Activated naive CD8-positive, alpha-beta T cell treated with anti-CD3 and anti-CD28 coated beads for 36 hours (primary cell): ENCODE results near the gene SLC29A2. TPM values are rescaled to one million over a fixed set of nuclear protein-coding genes. Genes with fewer than 3 reads are reported as not detected.
A peak's percentile ranks its signal among the peaks of the same experiment; 100 is the strongest.

Source experiments
- DNase-seq: peaks from one replicate; pipeline ENCODE4 v3.0.0; 2021
- H3K27ac Mint-ChIP-seq: one replicate; pipeline ENCODE4 v1.8.0; 2022; ENCODE audit warnings: mild to moderate bottlenecking, moderate library complexity, mixed read lengths
- H3K27me3 Mint-ChIP-seq: one replicate; pipeline ENCODE4 v1.8.0; 2022; ENCODE audit warnings: mild to moderate bottlenecking, mixed read lengths
- H3K36me3 Mint-ChIP-seq: one replicate; pipeline ENCODE4 v1.8.0; 2021; ENCODE audit warnings: mild to moderate bottlenecking, mixed read lengths
- H3K4me1 Mint-ChIP-seq: one replicate; pipeline ENCODE4 v1.8.0; 2021; ENCODE audit warnings: mixed read lengths
- H3K4me3 Mint-ChIP-seq: one replicate; pipeline ENCODE4 v1.8.0; 2022; ENCODE audit warnings: mild to moderate bottlenecking, moderate library complexity, mixed read lengths
- H3K9me3 Mint-ChIP-seq: one replicate; pipeline ENCODE4 v1.8.0; 2022; ENCODE audit warnings: mixed read lengths
- total RNA-seq, 2 experiments: library from RNA; stranded (reverse); gene quantifications; one replicate each; pipeline ENCODE4 v1.2.3, GENCODE V29; 2021

SLC29A2 gene, protein sequence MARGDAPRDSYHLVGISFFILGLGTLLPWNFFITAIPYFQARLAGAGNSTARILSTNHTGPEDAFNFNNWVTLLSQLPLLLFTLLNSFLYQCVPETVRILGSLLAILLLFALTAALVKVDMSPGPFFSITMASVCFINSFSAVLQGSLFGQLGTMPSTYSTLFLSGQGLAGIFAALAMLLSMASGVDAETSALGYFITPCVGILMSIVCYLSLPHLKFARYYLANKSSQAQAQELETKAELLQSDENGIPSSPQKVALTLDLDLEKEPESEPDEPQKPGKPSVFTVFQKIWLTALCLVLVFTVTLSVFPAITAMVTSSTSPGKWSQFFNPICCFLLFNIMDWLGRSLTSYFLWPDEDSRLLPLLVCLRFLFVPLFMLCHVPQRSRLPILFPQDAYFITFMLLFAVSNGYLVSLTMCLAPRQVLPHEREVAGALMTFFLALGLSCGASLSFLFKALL
- 1 to 10 TPM; 8.1 to 9.0 TPM for total RNA-seq

DNA sequence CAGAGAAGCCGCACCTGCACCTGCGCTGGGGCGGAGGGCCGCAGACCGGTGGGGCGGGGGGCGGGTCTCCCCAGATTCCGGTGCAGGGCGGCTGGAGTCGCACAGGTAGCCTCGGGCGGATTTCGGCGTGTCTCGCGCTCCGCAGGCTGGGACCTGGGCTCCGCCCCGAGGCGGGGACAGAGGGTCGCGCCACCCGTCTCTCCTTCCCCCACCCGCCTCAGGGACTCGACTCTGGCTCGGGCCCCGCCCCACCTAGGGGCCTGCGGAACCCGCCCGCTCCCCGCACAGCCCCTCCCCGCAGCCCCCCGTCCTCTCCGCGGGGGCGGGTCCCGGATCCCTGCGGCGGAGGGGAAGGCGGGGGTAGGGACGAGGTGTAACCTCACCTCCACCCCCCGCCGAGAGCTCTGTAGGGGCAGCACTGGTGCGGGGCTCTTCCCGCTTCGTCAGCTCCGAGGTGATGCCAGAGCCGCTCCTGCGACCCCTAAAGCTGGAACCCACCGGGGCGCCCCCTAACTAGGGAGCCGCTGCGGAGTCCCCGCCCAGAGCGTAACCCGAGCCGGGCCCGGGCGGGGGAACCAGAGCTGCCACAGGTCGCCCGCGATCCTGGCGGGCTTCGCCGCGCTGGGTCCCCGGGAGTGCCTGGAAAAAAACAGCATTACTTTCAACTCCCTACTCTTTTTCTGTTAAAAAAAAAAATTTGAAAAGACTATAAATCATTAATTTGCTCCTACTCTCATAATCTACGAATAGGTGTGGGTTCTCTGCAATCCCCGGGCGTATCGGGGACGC lies at the start of gene SLC29A2:
SLC29A2 (minus strand) TSS at position 134 of the 789 bp plus-strand sequence. CDS start 169 bp downstream, outside the sequence.
- Mint-ChIP-seq H3K27ac (peak within 1 kb of the TSS; percentile 88), H3K9me3 (no peaks in the 10 kb centered on the region), H3K36me3 (peaks cover 4% of the 10 kb centered on the region), H3K4me1 (peaks cover 16% of the 10 kb centered on the region), H3K4me3 (peak within 1 kb of the TSS; percentile 86), H3K27me3 (no peaks in the 10 kb centered on the region)
- DNase-seq, result peak; percentile 89

DNA sequence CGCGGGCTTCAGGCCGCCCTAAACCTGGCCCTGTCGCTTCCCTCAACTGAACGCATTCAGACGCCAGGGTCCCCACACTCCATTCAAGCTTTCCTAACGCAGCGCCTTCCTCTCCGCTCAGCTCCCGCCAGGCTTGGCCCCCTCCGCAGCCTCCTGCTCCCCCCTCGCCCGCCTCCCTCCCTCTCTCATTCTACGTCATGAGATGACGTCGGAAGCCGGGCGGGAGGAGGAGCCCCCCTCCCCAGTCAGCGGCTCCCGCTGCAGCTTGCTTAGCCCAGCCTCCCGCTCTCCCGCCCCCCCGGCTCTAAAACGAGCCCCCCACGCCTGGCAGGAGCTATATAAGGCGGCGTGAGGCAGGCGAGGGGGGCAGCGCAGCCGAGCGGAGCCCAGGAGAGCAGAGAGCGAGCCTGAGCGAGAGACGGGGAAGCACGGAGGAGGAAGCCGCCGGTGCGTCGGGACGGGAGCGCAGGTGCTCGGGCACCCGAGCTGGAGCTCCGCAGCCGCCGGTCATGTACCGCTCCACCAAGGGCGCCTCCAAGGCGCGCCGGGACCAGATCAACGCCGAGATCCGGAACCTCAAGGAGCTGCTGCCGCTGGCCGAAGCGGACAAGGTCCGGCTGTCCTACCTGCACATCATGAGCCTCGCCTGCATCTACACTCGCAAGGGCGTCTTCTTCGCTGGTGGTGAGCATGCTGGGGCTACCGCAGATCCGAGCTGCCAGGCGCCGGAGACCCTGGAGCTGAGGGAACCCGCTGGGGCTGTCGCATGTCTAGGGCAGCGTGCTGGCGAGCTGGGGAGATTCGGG lies 49.3 kb upstream of the SLC29A2 start, which contains the start of gene NPAS4:
NPAS4 (plus strand) TSS at position 365 of the 806 bp plus-strand sequence; CDS start at position 510, 145 bp downstream.
- no peaks in the 10 kb centered on the region for H3K36me3 Mint-ChIP-seq
- peaks cover 27% of the 10 kb centered on the region for H3K4me1 Mint-ChIP-seq
- H3K4me3 Mint-ChIP-seq, result no peak within 1 kb of the TSS
- H3K27me3 Mint-ChIP-seq, result peaks cover 53% of the 10 kb centered on the region
- peaks cover 3% of the 10 kb centered on the region for H3K9me3 Mint-ChIP-seq
- DNase-seq, result peak; percentile 9
- H3K27ac Mint-ChIP-seq, result no peak within 1 kb of the TSS

DNA sequence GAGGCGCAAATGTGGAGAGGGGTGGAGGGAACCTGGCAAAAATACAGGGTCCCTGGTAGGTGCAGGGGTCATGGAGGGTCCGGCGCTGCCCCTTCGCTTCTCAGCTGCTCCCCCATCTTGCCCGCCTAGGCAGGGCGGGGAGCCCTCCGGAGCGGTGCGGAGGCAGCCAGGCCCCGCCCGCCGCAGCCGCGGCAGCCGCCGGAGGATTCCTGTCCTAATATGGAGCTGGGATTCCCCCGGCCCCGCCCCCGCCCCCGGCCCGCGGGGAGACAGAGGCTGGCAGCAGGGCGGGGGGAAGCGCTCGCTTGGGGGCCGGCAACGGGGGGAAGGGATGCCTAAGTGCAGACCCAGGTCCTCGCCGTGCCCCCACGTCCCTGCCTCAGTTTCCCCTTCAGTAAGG lies 48.3 kb upstream of the SLC29A2 start:
- no peak overlapping the region for H3K27ac Mint-ChIP-seq
- peak; percentile 22 for DNase-seq
- H3K27me3 Mint-ChIP-seq, result peaks cover 63% of the 10 kb centered on the region
- H3K4me1 Mint-ChIP-seq, result peaks cover 27% of the 10 kb centered on the region
- no peak overlapping the region for H3K4me3 Mint-ChIP-seq
- H3K9me3 Mint-ChIP-seq, result peaks cover 3% of the 10 kb centered on the region
- no peaks in the 10 kb centered on the region for H3K36me3 Mint-ChIP-seq

DNA sequence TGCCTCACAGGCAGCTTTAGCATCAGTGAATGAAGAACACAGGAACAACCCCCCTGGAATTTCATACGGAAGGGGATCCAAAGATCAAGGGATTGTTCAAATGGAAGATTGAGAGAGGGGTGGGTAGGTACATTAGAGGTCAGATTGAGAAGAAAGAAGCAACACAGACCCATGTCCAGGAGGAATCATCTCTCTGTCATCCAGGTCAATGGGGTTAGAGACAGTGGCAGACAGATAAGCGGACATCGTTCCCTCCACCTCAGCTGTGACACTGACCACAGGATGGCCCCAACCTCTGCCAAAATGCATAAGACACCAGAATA lies 47.4 kb upstream of the SLC29A2 start:
- Mint-ChIP-seq H3K9me3 (peaks cover 3% of the 10 kb centered on the region), H3K4me3 (no peak overlapping the region), H3K27me3 (peaks cover 72% of the 10 kb centered on the region), H3K27ac (no peak overlapping the region), H3K36me3 (no peaks in the 10 kb centered on the region), H3K4me1 (peaks cover 27% of the 10 kb centered on the region)
- no peak for DNase-seq

DNA sequence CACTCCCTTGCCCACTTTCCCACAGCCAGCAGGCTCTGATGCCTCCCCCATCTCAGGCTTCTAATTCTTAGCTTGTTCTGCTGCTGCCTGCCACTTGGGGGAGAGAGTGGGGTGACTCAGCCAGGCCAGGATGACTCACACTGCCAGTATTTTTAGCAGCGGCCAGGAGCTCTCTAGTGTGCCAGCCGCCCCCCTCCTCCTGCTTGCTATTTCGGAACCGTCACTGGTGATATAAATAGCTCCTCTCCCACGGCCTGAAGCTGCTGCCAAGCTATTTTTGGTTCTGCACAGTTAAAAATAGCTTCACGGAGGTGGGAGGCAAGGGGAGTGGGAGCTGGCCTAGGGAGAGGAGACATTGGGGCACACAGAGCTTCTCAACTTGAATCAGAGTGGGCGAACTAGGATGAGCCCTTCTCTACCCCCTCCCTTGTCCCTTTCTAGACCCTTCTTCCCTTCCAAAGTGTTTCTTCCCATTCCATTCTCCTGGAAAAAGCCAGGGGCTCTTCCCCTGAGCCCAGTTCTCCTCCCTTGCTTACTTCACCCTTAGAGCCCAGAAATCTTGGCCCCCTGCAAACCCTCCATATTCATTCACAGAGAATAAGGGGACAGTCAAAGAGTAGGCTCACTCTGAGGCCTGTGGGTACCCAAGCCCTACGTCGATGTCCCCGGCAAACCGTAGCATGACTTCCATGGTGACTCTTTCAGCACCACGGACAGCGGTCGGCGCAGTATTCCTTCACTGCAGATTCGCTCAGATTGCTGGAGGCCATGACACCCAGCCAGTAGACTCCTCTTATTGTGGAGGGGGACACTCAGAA lies 46.8 kb upstream of the SLC29A2 start:
- H3K4me1 Mint-ChIP-seq, result peaks cover 27% of the 10 kb centered on the region
- peak; percentile 80 for DNase-seq
- H3K36me3 Mint-ChIP-seq, result no peaks in the 10 kb centered on the region
- H3K27me3 Mint-ChIP-seq, result peaks cover 77% of the 10 kb centered on the region
- H3K4me3 Mint-ChIP-seq, result peak overlapping the region; percentile 37
- H3K27ac Mint-ChIP-seq, result no peak overlapping the region
- peaks cover 3% of the 10 kb centered on the region for H3K9me3 Mint-ChIP-seq

GRCh38 chr11:66417000-66417399 lies 45.4 kb upstream of the SLC29A2 start:
- peak; percentile 31 for DNase-seq
- H3K4me3 Mint-ChIP-seq, result no peak overlapping the region
- H3K27me3 Mint-ChIP-seq, result peaks cover 85% of the 10 kb centered on the region

DNA sequence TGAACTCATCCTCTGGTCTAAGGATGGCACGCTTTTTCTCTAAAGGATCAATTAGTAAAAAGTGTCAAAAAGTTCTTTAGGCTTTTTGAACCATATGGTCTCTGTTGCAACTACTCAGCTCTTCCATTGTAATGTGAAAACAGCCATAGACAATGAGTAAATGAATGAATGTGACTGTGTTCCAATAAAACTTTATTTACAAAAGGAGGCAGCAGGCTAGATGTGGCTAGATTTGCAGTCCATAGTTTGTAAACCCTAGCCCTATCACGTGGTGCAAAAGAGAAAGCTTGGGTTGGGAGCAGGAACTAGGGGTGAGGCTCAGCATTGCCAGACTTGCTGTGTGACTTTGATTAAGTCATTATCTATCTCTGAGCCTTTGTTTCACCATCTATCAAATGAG lies 43.9 kb upstream of the SLC29A2 start:
- H3K4me3 Mint-ChIP-seq, result no peak overlapping the region
- no peak for DNase-seq
- no peaks in the 10 kb centered on the region for H3K36me3 Mint-ChIP-seq
- no peak overlapping the region for H3K27ac Mint-ChIP-seq
- peaks cover 79% of the 10 kb centered on the region for H3K27me3 Mint-ChIP-seq
- peaks cover 27% of the 10 kb centered on the region for H3K4me1 Mint-ChIP-seq
- H3K9me3 Mint-ChIP-seq, result no peaks in the 10 kb centered on the region

More at GRCh38 chr11:66417000-66417399, 45.4 kb upstream of the SLC29A2 start:
- Mint-ChIP-seq H3K27ac (no peak overlapping the region), H3K9me3 (no peaks in the 10 kb centered on the region), H3K36me3 (no peaks in the 10 kb centered on the region), H3K4me1 (peaks cover 27% of the 10 kb centered on the region)

DNA sequence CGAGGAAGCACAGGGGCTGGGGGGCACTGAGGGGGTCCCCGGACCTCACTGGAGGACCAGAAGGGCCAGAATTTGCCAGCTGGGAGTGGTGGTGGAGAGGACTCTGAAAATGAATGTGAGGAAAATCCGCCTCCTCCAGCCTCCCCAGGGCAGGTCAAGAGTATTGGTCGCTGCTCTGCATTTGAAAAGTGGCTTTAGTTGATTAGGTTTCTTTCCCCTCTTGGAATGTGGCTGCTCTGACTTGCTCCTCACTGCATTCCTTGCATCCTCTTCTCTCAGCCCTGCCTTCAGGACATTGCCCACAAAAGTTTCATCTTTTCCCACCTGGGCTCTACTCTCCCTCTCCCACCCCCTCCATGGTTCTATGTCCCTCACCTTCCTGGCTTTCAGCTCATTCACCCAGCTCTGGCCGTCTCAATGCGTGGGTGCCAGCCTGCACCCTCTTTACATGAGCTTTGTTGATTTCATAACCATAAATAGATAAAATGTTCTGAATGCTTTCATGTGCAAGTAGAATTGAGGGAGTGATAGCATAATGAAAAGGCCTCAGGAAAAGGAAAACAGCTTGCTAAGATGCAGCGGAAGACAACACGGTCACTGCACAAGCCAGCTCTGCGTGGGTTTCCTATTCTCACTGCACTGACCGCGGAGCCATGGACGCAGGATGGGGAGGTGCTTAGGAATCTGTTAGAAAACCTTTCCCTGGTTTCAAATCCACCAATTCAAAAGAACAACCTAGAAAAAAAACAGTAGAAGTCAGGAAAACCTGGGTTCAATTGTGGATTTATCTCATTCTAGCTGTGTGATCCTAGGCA lies 42.8 kb upstream of the SLC29A2 start:
- Mint-ChIP-seq H3K27ac (no peak overlapping the region), H3K27me3 (peaks cover 76% of the 10 kb centered on the region), H3K4me1 (peaks cover 26% of the 10 kb centered on the region), H3K9me3 (no peaks in the 10 kb centered on the region), H3K4me3 (no peak overlapping the region), H3K36me3 (no peaks in the 10 kb centered on the region)
- DNase-seq, result no peak

DNA sequence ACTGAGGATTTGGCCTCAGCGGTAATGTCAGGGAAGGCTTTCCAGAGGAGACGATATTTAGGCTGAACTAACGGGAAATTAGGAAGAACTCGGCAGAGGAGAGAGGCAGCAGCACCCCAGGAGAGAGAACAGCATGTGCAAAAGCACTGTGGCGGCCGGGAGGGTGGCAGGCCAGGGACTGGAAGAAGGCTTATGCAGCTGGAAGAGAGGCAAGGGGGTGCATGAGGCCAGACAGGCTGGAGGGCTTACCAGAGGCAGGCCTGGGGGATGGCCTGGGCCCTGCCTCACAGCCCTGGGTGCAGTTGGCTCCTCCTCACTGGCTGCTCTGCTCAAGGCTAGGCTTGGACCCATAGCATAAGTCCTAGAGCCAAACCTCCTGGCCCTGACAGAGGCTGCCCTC lies 41.6 kb upstream of the SLC29A2 start:
- DNase-seq, result no peak
- Mint-ChIP-seq H3K4me1 (peaks cover 16% of the 10 kb centered on the region), H3K4me3 (no peak overlapping the region), H3K27ac (no peak overlapping the region), H3K9me3 (no peaks in the 10 kb centered on the region), H3K27me3 (peaks cover 64% of the 10 kb centered on the region), H3K36me3 (no peaks in the 10 kb centered on the region)

DNA sequence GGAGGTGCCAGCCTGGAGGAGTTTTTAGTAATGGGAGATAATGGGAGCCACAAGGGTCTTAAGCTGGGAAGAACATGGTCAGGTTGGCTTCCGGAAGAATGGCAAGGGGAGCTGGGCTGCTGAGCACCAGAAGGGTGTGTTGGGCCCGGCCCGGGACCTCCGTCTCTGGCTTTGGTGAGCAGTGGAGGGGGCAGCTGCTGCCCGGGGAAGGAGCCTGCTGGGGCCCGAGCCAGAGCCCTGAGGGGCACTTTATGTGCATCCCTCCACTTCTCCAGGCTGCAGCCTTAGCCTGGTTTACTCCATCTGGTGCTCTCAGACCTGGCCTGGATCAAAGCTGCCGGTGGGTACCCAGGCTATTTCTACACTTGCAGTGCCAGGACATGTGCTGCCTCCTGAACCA lies 40.5 kb upstream of the SLC29A2 start:
- DNase-seq, result no peak
- Mint-ChIP-seq H3K27ac (no peak overlapping the region), H3K4me3 (no peak overlapping the region), H3K4me1 (peaks cover 5% of the 10 kb centered on the region), H3K36me3 (no peaks in the 10 kb centered on the region), H3K9me3 (no peaks in the 10 kb centered on the region), H3K27me3 (peaks cover 54% of the 10 kb centered on the region)

DNA sequence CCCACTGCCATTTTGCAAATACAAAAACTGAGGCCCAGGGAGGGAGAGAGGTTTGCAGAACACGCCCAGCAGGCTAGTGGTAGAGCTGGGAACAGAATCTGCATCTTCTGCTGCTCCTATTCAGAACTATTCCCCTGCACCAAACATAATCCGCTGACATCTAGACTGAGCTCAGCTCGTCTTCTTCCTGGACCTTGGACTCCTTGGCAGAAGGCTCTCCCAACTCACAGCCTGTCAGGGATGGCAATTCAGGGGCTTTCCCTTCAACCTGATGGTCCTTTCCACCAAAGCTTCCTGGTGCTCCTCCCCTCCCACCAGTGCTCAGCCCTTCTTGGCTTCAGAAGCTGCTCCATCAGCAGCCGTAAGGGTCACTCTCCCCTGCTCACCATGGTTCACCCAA lies 39.8 kb upstream of the SLC29A2 start:
- Mint-ChIP-seq H3K4me3 (no peak overlapping the region), H3K36me3 (no peaks in the 10 kb centered on the region)

DNA sequence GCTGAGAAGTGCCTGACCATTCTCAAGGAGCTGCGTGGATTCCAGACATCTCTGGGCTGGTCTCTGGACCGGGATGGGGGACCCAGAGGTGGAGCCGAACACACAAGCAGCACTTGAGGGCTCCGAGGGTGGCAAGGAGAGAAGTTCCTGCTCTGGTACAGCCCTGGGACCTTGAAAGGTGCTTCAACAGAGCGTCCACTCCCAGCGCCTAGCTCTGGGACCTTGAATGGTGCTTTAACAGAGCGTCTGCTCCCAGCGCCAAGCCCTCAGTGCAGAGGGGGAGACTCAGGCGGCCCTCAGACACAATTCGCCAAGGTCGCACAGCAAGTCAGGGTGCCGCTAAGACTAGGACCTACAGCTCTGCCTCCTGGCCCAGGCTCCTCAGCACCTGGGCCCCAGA lies 38.6 kb upstream of the SLC29A2 start:
- Mint-ChIP-seq H3K27me3 (peaks cover 41% of the 10 kb centered on the region), H3K4me3 (no peak overlapping the region), H3K4me1 (no peaks in the 10 kb centered on the region), H3K36me3 (no peaks in the 10 kb centered on the region), H3K27ac (no peak overlapping the region), H3K9me3 (no peaks in the 10 kb centered on the region)
- DNase-seq, result no peak

More for the DNA sequence above, 39.8 kb upstream of the SLC29A2 start:
- DNase-seq, result no peak
- Mint-ChIP-seq H3K27me3 (peaks cover 46% of the 10 kb centered on the region), H3K27ac (no peak overlapping the region), H3K4me1 (no peaks in the 10 kb centered on the region), H3K9me3 (no peaks in the 10 kb centered on the region)

DNA sequence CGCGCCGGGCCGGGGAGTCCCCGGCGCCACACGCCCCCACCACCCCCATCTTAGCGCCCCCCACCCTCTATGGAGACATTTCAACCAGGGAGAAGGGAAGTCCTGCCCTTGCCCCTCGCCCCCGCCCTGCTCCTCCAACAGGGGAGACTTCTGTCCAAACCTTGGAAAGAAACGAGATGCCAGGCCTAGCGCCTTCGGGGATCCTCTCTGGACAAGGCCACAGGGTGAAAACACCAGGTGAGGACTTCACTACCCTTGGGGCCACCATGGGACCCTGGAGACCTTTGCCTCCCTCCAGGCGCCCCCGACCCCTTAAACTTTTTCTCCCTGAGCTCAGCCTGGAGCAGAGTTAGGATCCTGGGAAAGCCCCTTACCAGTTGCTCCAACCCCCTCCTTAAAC lies 37.7 kb upstream of the SLC29A2 start:
- Mint-ChIP-seq H3K27me3 (peaks cover 35% of the 10 kb centered on the region), H3K36me3 (no peaks in the 10 kb centered on the region)

More for the DNA sequence above, 37.7 kb upstream of the SLC29A2 start:
- H3K9me3 Mint-ChIP-seq, result no peaks in the 10 kb centered on the region
- no peak for DNase-seq
- no peaks in the 10 kb centered on the region for H3K4me1 Mint-ChIP-seq
- no peak overlapping the region for H3K4me3 Mint-ChIP-seq
- no peak overlapping the region for H3K27ac Mint-ChIP-seq
